Activated CD8-positive, alpha-beta T cell treated with anti-CD3 and anti-CD28 coated beads for 36 hours (primary cell): Measurements from ENCODE around the gene GBF1. TPM values are rescaled to one million over a fixed set of nuclear protein-coding genes. Genes with fewer than 3 reads are reported as not detected.

Experiments
- ATAC-seq: fragments of 200-7000 bp; cut with Tn5 transposase; one replicate; pipeline ENCODE4 v1.10.0; 2021; ENCODE audit warnings: mild to moderate bottlenecking, moderate library complexity
- CTCF ChIA-PET: fragments of 350-600 bp; sonication (Branson Sonifier 250); formaldehyde crosslinking; loops from one replicate; lab custom pipeline; 2021; ENCODE audit warnings: antibody characterized with exemption; lab: Charles Lee
- POLR2A ChIA-PET: fragments of 350-600 bp; sonication (Branson Sonifier 250); formaldehyde crosslinking; loops from one replicate; lab custom pipeline; 2021; ENCODE audit warnings: antibody characterized with exemption; lab: Charles Lee
- DNase-seq: peaks from one replicate; pipeline ENCODE4 v3.0.0-alpha.2; 2020
- H3K27ac Mint-ChIP-seq: one replicate; pipeline ENCODE4 v1.8.0; 2021; ENCODE audit warnings: mild to moderate bottlenecking, mixed read lengths
- H3K27me3 Mint-ChIP-seq: one replicate; pipeline ENCODE4 v1.8.0; 2021; ENCODE audit warnings: mixed read lengths
- H3K36me3 Mint-ChIP-seq: one replicate; pipeline ENCODE4 v1.8.0; 2021; ENCODE audit warnings: low read depth, mixed read lengths
- H3K4me1 Mint-ChIP-seq: one replicate; pipeline ENCODE4 v1.8.0; 2021; ENCODE audit warnings: low read depth, mixed read lengths
- H3K4me3 Mint-ChIP-seq: one replicate; pipeline ENCODE4 v1.8.0; 2021; ENCODE audit warnings: mild to moderate bottlenecking, moderate library complexity, mixed read lengths
- H3K9me3 Mint-ChIP-seq: one replicate; pipeline ENCODE4 v1.8.0; 2021; ENCODE audit warnings: mixed read lengths
- CTCF ChIP-seq: fragments of 200-600 bp; IDR thresholded peaks from one replicate; pipeline ENCODE4 v1.8.0; 2022; ENCODE audit warnings: antibody characterized with exemption, mild to moderate bottlenecking
- intact Hi-C: fragments of 100-400 bp; cut with micrococcal nuclease; formaldehyde crosslinking; loops from one replicate; pipeline ENCODE4 v1.10.0; 2022
- total RNA-seq, 2 experiments: library from RNA; stranded (reverse); gene quantifications; one replicate each; pipeline ENCODE4 v1.2.3, GENCODE V29; 2021

GBF1 gene
- total RNA-seq, 2 experiments from 2014 or later: 25.4 to 28.2 TPM

DNA sequence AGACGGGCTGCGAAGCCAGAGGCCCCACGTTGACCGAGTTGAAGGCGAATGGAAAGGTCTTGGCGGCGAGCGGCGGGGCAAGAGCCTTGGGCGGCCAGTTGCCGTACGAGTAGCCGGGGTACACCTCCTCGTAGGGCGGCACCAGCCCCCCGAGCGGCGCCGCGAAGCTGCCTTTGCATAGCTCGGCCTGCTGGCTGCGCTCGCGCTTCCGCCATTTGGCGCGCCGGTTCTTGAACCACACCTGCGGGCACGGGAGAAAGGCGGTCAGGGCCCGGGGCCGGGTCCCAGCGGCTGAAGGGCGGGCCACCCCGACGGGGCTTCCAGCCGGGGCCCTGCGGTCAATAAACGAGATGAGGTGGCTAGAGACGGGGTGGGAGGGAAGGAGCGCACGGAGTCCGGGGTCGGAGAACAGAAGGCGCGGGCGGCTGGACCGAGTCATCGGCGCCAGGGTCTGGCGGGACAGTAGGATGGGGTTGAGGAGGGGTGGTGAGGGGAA is 14.4 kb upstream of the GBF1 start:
- ChIA-PET POLR2A (interaction anchor here (0.6 to 2.1 kb wide), 7 partner anchors 17 to 168 kb away, joined by 3 to 7 read pairs (median 4); no protein-coding TSS in a partner anchor), CTCF (interaction anchor here (0.7 to 19.5 kb wide), 59 partner anchors 9 to 352 kb away, joined by 3 to 886 read pairs (median 10); partner anchors contain the start of genes ACTR1A, C10orf95, CUEDC2 and FBXL15)
- DNase-seq (peak; percentile 63), ATAC-seq (peak; percentile 24)
- peak overlapping the region; percentile 70 for H3K4me3 Mint-ChIP-seq
- H3K9me3 Mint-ChIP-seq: no peaks in the 10 kb centered on the region
- no peaks in the 10 kb centered on the region for H3K36me3 Mint-ChIP-seq
- H3K4me1 Mint-ChIP-seq: peaks cover 13% of the 10 kb centered on the region
- intact Hi-C loops: loop anchor here (1.0 to 10.0 kb wide), 2 partner anchors 121 to 244 kb away; no protein-coding TSS in a partner anchor
- H3K27ac Mint-ChIP-seq: no peak overlapping the region
- TF ChIP-seq CTCF: no peak
- H3K27me3 Mint-ChIP-seq: peaks cover 58% of the 10 kb centered on the region

DNA sequence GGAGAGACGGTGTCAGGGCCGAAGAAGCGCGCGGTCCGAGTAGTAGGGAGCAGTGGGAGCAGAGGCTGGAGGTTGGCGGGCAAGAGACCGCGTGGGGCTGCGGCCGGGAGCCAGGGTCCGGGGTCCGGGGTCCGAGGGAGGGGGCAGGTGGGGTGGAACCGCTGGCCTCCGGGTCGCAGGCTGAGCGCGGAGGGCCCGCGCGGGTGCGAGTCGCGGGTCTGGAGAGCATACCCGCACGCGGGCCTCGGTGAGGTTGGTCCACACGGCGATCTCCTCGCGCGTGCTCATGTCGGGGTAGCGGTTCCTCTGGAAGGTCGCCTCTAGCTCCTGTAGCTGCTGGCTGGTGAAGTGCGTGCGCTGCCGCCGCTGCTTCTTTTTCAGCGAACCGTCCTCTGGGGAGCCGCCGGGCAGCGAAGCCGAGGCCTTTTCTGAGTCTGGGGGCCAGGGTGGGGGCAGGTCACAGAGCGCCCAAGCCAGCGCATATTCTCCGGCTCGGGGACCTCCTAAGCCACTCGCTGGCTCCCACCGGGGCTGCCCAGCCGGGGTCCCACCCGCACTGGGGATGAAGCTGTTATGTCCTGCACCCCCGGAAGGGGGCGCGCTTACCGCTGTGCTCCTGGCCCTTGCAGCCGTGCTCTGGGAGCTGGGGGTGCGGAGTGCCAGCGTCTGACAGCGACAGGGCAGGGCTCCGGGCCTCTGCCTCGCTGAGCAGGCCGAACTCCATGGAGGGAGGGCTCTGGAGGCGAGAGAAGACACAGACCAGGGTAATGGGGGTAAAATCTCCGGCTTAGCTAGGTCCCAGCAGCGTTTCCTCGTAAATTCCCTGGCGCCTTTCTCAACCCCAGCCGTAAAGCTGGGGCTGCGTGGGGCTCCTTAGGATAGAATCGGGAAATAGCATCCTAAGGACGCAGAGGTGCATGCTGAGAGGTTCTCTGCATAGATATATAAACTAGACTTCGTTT is 13.7 kb upstream of the GBF1 start:
- Mint-ChIP-seq H3K27me3 (peaks cover 55% of the 10 kb centered on the region), H3K27ac (no peak overlapping the region), H3K9me3 (no peaks in the 10 kb centered on the region), H3K4me1 (peaks cover 5% of the 10 kb centered on the region), H3K36me3 (no peaks in the 10 kb centered on the region), H3K4me3 (peak overlapping the region; percentile 70)
- TF ChIP-seq CTCF: peak; percentile 93
- POLR2A ChIA-PET: interaction anchor here (0.6 to 2.1 kb wide), 6 partner anchors 12 to 167 kb away, joined by 3 to 7 read pairs (median 4); no protein-coding TSS in a partner anchor
- intact Hi-C loops: loop anchor here (1.0 to 10.0 kb wide), 2 partner anchors 121 to 243 kb away; no protein-coding TSS in a partner anchor
- CTCF ChIA-PET: interaction anchor here (0.6 to 19.5 kb wide), 59 partner anchors 8 to 352 kb away, joined by 3 to 886 read pairs (median 9); partner anchors contain the start of genes ACTR1A, C10orf95, CUEDC2 and FBXL15
- DNase-seq (peak; percentile 84), ATAC-seq (peak; percentile 79)

GRCh38 chr10:102233997-102234396 is 11.3 kb upstream of the GBF1 start:
- peaks cover 40% of the 10 kb centered on the region for H3K27me3 Mint-ChIP-seq
- POLR2A ChIA-PET: interaction anchor here (1.9 kb wide), 1 partner anchor 11 kb away, joined by 7 read pairs; the partner anchor contains the start of gene GBF1

More at GRCh38 chr10:102233997-102234396, 11.3 kb upstream of the GBF1 start:
- no peak overlapping the region for H3K27ac Mint-ChIP-seq
- no peak overlapping the region for H3K4me3 Mint-ChIP-seq
- H3K9me3 Mint-ChIP-seq: no peaks in the 10 kb centered on the region
- H3K4me1 Mint-ChIP-seq: peaks cover 5% of the 10 kb centered on the region
- no peaks in the 10 kb centered on the region for H3K36me3 Mint-ChIP-seq
- CTCF ChIA-PET: interaction anchor here (0.7 to 19.5 kb wide), 3 partner anchors 45 to 119 kb away, joined by 3 to 886 read pairs (median 3); no protein-coding TSS in a partner anchor
- intact Hi-C loops: loop anchor here (10.0 kb wide), 1 partner anchor 241 kb away; no protein-coding TSS in a partner anchor
- DNase-seq (no peak), ATAC-seq (no peak)
- TF ChIP-seq CTCF: no peak
